Raji (cell line): Measurements from ENCODE around the gene VCL.

Experiments used
- POLR2A ChIP-seq: IDR thresholded peaks from 2 replicates; pipeline ENCODE4 v1.6.1; 2011; ENCODE audit warnings: low read depth, low read length, control low read depth; ENCODE audit not compliant: insufficient read depth

The VCL gene

DNA sequence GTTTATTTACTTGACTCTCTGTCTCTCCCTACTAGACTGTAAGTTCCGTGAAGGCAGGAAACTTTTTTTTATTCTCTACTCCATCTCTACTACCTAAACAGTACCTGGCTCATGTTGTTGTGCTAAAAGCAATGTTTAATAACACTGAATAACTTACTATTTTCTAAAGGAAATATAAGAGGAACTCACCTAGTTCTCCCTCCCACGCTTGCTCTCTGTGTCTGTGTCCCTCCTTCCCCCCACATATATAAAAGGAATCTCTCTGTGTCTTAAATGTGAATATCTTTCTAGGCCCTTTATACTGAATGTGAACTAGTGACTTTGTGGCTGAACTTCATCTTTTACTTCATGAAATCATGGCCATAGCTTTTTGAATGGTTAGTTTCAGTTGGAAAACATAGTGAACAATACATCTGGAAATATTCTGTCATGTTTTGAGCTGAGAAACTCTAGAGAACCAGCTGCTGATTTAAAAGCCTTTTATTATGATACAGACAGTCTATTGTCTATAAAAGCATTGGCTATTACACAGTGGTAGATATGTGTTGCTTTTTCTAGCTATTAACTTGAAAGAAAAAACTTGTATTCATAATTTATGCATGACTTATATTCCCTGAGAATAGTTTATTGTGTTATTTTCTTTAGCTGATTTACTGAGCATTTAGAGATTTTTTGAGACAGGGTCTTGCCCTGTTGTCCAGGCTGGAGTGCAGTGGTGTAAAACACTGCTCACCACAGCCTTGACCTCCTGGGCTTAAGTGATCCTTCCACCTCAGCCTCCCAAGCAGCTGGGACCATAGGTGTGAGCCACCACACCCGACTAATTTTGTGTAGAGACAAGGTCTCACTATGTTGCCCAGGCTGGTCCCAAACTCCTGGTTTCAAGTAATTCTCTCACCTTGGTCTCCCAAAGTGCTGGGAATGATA lies 42.5 kb downstream of the VCL start:
- TF ChIP-seq POLR2A: no peak

DNA sequence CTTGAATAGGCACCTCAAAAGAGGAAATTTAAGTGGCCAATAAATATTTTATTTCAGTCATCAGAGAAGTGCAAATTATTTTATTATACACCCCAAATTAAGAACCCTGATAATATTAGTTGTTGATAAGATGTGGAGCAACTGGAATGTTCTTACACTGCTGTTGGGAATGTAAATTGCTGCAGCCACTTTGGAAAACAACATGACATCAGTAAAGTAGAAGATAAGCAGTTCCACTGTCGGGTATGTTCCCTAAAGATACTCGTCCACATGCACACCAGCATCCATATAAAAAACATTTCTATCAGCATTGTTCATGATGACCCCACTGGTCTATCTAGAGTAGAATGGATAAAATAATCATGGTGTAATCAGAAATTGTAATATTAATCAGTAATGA lies 46.5 kb downstream of the VCL start:
- no peak for TF ChIP-seq POLR2A

DNA sequence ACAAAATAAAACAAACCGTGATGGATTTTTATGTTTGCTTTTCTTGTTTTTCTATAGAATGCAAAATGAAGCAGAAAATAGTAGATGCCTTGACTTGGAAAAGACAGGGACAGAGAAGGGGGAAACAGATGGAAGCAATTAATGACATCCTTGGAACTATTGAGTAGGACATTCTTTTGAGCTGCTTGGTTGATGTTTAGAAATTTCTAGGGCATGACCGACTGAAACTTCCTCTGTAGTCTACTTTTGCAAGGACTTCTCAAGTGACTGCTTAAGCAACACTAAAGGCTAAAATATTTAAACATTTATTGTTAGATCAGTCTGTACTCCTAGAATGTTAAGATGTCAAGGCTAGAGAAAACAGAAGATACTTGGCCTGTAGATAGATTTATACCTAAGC lies 49.4 kb downstream of the VCL start:
- no peak for TF ChIP-seq POLR2A

GRCh38 chr10:74047871-74048270 lies 50.0 kb downstream of the VCL start:
- no peak for TF ChIP-seq POLR2A

DNA sequence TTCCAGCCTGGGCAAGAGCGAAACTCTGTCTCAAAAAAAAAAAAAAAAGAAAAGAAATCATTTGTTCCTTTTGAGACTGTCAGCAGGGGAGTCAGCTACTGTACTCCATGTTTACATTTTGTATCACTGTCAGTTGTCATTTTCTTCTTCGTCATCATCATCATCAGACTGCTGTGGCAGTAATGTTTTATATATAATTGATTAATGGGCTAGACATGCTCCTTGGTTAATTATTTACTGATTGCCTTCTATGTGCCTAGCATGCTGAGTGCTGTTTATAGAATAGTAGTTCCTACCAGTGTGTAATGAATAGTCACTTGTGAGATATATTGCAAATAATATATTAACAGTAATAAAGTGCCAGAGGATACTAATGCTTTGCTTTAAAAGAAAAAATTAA lies 50.5 kb downstream of the VCL start:
- no peak for TF ChIP-seq POLR2A

DNA sequence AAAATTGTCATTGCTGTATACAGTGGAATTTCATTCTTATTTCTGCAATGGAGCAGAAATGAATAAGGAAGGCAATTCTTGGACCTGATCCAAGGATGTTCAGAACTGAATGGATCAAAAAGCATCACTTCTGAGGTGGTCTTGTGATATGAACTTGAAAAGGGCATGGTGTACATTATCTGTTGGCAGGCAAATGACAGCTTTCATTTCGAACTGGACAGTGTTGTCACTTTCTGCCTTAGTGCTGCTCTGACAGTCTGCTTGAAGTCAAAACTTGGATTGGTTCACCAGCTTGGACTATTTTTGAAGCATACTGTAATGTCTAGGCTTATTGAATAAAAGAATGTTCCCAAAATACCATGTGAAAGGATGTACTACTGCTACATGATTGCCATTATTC lies 52.0 kb downstream of the VCL start:
- no peak for TF ChIP-seq POLR2A

DNA sequence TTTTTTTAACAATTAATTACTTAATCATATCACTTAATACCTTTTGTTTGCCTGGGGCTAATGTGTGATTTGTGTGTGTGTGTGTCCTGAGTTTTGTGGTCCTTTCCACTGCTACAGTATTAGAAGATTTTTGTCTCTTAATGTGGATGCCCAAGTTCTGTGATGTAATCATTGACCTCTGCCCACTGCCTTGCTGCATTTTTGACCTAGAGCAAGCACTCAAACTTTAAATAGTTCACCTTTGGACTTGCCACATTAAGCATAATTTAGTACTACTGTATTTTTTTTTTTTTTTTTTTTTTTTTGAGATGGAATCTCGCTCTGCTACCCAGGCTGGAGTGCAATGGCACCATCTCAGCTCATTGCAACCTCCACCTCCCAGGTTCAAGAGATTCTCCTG lies 52.7 kb downstream of the VCL start:
- no peak for TF ChIP-seq POLR2A

DNA sequence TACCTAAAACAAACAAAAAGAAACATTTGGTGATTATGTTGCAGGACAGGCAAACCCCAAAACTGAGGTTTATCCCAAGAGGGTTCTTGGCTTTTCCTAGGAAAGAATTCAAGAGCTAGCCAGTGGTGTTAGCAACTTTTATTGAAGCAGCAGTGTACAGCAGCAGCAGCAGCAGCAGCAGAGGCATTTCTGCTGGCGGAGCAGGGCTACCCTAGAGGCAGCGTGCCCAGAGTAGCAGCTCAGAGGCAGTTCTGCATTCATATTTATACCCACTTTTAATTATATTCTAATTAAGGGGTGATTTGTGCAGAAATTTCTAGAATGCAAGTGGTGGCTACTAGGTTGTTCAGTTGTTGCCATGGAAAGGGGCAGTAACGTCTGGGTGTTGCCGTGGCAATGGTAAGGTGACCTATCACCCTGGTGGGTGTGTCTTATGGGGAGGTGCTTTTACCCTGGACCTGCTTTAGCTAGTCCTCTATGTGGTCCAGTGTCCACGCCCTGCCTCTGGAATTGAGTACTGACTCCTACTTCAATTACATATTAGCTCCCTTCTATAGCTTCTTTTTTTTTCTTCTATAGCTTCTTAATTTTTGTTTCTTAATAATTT lies 53.9 kb downstream of the VCL start:
- TF ChIP-seq POLR2A: no peak

DNA sequence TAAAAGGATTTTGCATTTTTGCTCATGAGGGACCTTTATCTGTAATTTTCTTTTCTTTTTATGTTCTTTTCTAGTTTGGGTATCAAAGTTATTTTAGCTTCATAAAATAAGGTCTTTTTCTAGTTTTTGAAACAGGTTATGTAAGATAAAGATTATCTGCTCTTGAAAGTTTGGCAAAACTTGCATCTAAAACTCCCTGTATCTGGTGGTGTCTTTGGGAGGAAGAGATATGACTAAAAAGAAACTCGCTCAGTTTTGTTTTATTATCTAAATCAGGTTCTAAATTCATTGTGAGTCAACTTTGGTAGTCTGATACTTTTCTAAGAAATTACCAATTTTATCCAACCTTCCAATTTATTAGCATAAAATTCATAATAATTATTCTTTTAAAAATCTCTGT lies 55.1 kb downstream of the VCL start:
- TF ChIP-seq POLR2A: no peak

DNA sequence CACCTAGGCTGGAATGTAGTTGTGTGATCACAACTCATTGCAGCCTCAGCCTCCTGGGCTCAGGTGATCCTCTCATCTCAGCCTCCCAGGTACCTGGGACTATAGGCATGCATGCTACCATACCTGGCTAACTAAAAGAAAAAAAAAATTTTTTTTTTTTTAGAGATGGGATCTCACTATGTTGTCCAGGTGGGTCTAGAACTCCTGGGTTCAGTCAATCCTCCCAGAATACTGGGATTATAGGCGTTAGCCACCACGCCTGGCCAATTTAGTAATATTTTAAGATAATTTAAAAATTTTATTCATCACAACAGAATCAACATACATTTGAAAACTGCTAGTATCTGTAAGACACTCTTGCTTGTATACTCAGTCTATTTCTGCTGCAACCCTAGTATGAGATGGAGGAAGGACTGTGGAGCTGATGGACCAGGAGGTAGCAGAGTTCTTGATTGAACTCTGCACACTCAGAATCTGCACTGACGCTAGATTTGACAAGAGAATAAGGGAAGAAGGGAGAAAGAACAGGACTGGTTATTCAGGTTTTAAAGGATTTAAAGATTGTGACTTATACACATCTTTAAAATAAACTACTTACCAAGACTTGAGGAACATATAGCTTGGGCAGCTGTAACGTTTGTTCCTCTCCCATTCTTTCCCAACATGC lies 57.6 kb downstream of the VCL start:
- TF ChIP-seq POLR2A: no peak

DNA sequence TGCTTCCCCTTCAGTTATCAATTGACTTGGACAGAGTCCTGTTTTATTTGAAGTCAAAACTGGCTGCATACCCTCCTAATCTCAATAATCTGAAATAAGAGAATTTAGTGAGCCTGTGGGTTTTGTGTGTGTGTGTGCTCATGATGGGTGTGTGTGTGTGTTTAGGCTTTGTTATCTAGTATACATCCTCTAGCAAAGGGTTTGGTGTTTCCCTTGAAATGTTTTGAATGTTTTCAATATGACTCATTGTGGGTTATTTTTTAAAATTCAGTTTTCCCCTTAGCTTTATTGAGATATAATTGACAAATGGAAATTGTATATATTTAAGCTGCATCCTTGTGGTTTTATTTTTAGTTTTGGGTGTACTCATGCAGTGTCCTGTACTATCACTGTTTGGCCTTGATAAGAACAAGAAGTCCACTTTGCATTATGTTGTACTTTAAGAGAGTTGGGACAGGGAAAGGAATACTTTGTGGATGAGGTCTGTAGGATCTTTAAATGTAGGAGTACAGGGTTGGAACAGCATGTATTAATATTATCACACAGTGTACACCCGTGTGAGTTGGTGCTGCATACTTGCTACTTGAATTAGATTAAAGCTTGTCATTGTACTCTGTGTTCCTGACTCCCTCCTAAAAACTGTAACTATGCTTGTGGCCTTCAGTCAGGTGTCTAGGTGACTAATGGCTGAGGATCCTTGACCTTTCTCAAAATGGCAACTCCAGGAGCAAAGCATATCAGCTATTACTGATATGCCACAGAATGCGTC lies 58.3 kb downstream of the VCL start:
- no peak for TF ChIP-seq POLR2A

DNA sequence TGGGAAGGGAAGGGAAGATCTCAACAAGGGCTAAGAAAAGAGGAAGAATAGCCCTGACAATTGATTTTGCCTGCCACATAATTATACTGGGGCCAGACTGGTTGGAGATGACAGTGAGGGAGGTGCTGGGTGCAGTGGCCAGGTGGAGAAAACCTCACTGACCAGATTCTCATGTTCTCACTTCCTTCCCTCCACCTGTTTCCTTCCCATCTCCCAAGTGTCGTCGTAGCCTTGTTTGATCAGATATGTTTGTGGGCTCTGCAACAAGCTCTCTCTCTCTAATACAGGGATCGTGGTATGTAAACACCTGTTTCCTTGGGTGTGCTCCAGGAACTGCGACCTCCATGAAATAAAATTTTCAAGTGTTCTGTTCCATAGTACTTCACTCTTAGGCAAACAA lies 60.2 kb downstream of the VCL start:
- no peak for TF ChIP-seq POLR2A

DNA sequence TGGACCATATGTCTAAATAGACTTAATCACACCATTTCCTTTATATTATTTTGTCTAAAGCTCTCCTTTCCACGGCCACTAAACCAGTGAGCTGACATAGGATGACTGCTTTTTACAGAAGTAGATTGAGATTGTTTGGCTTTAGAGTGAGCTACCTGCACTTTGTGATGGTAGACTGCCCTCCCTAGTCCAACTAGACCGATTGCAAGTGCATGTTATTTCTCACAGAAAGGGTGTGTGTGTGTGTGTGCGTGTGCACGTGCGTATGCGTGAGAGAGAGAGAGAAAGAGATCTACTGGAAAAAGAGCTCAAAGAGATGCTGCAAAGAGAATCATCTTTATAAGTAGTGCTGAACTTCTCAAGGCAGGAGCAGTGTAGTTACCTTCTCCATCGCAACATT lies 60.7 kb downstream of the VCL start:
- TF ChIP-seq POLR2A: no peak

DNA sequence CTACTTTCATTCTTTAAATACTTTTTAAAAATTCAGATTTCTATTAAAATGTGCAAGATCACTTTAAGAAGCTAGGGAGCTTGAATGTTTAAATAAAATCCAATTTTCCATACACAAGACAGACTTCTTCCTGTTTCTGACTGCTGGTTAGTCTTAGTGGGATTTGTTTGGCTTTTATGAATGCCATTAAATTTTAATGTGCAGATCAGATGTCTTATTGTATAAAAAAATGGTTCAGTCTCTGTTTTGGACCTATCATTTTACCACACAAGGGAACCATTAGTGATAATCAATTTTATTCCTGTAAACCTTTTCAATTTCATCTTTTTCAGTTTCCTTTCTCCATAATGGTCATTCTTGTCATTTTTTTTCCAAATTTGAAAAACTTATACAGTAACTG lies 63.2 kb downstream of the VCL start:
- no peak for TF ChIP-seq POLR2A

GRCh38 chr10:74063256-74063655 lies 65.3 kb downstream of the VCL start:
- TF ChIP-seq POLR2A: no peak
